SH-SY5Y (cell line): Measurements from ENCODE around the gene SPSB3.

ENCODE experiments used
- GATA2 ChIP-seq: IDR thresholded peaks from 2 replicates; pipeline ENCODE4 v1.6.1; 2011; ENCODE audit warnings: mild to moderate bottlenecking, low read depth, low read length
- GATA3 ChIP-seq: IDR thresholded peaks from 2 replicates; pipeline ENCODE4 v1.6.1; 2011; ENCODE audit warnings: low read depth, mild to moderate bottlenecking, low read length, moderate library complexity

- TF ChIP-seq GATA2 (no peak), GATA3 (no peak)
These were observed 27.7 kb upstream of the SPSB3 start for GRCh38 chr16:1810106-1810505.
